Cardiac muscle cell (in vitro differentiated cells and primary cell): Measurements from ENCODE around the gene CACUL1. TPM values are rescaled to one million over a fixed set of nuclear protein-coding genes. Genes with fewer than 3 reads are reported as not detected.

ENCODE experiments used
- DNase-seq, 2 donors: peaks; one replicate each; pipeline versions ENCODE4 v3.0.0 to v3.0.0-alpha.2; 2010 to 2017; ENCODE audit warnings: low read depth in 1 of 2, low spot score in 1 of 2
- H3K27ac ChIP-seq: fragments of 200-600 bp; sonication (generic); 2 replicates; pipeline ENCODE4 v1.5.1; 2016
- H3K27me3 ChIP-seq: fragments of 200-600 bp; sonication (generic); 2 replicates; pipeline ENCODE4 v1.6.0; 2016; ENCODE audit warnings: control low read depth
- H3K36me3 ChIP-seq: fragments of 200-600 bp; sonication (generic); 2 replicates; pipeline ENCODE4 v1.5.1; 2016; ENCODE audit warnings: control low read depth
- H3K4me1 ChIP-seq: fragments of 200-600 bp; sonication (generic); 2 replicates; pipeline ENCODE4 v1.8.1; 2017; ENCODE audit warnings: low read depth, mild to moderate bottlenecking, mixed run types
- H3K4me3 ChIP-seq: fragments of 200-600 bp; sonication (generic); 2 replicates; pipeline ENCODE4 v1.5.1; 2016; ENCODE audit warnings: mild to moderate bottlenecking
- H3K9me3 ChIP-seq: fragments of 200-600 bp; sonication (generic); 2 replicates; pipeline ENCODE4 v1.5.1; 2017; ENCODE audit warnings: low read depth, mild to moderate bottlenecking, control low read depth
- CTCF ChIP-seq: IDR thresholded peaks from 2 replicates; pipeline ENCODE4 v1.5.1; 2012; ENCODE audit warnings: low read depth, mild to moderate bottlenecking, low read length
- polyA plus RNA-seq: library from polyadenylated mRNA; unstranded; fragments of >200 nt; fragmentation: Nextera tagmentation; extraction: Ambion mirVana; gene quantifications from 2 replicates; pipeline ENCODE4 v1.2.1, GENCODE V29; 2016
- total RNA-seq: library from RNA; depleted of rRNA; stranded (reverse); fragments of >200 nt; gene quantifications from 2 replicates; pipeline ENCODE4 v1.2.3, GENCODE V29; 2016

CACUL1 gene
- total and polyA plus RNA-seq, 2 experiments from 2014 or later: 35.6 to 40.5 TPM

DNA sequence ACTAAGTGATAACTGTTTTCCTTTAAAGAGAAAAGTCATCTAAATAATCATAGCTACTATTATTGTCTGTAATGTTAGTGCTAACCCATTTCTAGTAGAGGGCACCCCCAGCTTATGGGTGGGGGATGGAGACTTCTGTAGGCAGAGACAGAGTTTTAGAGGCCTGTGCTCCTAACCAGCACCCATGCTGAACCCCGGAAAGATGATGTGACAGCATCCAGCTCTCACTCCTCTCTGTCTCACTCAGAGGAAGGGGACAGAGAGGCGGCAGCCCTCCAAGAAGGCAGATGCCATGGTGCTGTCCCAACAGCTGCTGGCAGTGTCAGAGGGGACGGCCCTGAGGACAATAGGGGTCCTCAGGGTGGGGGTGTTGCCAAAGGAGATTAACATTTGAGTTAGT, 84.9 kb downstream of the CACUL1 start:
- H3K36me3 ChIP-seq: no peaks in the 10 kb centered on the region
- no peaks in the 10 kb centered on the region for H3K4me1 ChIP-seq
- H3K4me3 ChIP-seq: no peak overlapping the region
- no peaks in the 10 kb centered on the region for H3K9me3 ChIP-seq
- no peaks in the 10 kb centered on the region for H3K27me3 ChIP-seq
- no peak for TF ChIP-seq CTCF
- DNase-seq: no peak
- no peak overlapping the region for H3K27ac ChIP-seq

DNA sequence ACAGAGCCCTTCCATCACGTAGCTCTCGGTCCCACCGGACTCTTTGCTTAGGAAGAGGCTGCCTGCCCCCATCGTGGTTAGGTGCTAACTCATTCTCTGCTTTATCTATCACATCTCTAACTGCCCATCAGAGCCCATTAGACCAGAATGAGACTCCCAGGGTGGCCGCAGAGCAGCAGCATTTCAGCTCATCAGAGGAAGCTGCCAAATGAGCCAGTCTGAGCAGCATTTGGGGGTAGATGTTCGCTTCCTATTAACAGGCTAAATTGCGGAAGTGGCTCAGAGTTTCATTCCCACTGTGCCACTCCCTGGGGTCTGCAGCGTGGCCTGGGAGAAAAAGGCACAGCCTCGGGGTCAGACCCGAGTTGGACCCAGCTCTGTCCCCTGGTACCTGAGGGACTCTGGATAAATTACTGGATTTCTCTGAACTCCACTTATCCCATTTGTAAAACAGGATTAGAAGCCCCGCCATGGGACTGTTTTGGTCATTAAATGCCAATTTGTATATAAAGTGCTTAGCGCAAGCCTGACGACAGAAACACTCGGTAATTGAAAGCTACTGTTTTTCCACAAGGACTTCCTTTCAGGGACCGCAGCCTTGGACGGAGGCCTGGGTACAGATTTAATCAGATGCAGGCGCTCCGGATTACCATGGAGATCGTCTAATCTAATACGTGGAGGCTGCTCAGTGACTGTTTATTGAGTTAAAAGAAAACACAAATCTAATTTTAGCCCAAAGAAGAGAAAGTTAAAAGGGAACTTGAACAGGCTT, 85.6 kb downstream of the CACUL1 start:
- no peaks in the 10 kb centered on the region for H3K27me3 ChIP-seq
- H3K9me3 ChIP-seq: no peaks in the 10 kb centered on the region

DNA sequence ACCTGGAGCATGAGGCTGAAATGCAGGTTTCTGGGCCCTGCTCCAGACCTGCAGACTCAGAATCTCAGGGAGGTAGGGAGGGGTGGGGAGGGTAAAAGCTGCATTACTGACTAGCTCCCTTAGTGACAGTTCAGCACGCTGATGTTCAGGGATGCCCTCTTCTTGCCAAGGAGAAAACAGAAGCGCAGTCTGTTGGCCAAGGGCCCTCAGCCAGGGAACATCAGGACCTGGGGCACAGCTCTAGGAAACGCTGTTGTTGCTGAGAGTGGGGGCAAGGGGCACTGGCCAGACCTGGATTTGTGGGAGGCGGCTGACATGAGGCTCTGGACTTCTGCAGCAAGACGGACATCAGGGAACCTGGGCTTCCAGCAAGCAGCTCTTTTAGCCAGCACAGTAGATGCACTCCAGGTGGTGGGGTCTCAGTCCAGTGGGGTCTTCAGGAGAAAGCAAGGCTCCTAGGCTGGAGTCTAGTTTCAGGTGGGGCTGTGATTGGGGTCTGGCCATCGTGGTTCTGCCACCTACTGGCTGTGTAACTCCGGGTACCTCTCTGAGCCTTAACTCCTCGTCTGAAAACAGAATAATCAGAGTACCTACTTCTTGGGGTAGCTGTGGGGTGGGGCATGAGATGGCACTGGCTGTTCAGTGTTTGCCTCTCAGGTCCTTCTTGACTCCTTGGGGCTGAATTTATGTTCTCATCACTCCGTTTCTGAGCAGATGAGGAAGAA, 86.4 kb downstream of the CACUL1 start:
- H3K4me3 ChIP-seq: no peak overlapping the region
- DNase-seq: no peak
- no peaks in the 10 kb centered on the region for H3K27me3 ChIP-seq
- H3K9me3 ChIP-seq: no peaks in the 10 kb centered on the region
- H3K4me1 ChIP-seq: no peaks in the 10 kb centered on the region
- H3K36me3 ChIP-seq: no peaks in the 10 kb centered on the region
- no peak for TF ChIP-seq CTCF
- no peak overlapping the region for H3K27ac ChIP-seq

More for the DNA sequence above, 85.6 kb downstream of the CACUL1 start:
- TF ChIP-seq CTCF: no peak
- Histone ChIP-seq H3K4me3 (no peak overlapping the region), H3K27ac (no peak overlapping the region), H3K36me3 (no peaks in the 10 kb centered on the region), H3K4me1 (no peaks in the 10 kb centered on the region)
- peak in 1 of 2 donors; percentile 65 for DNase-seq

- no peak overlapping the region for H3K27ac ChIP-seq
- H3K4me1 ChIP-seq: no peaks in the 10 kb centered on the region
- no peak overlapping the region for H3K4me3 ChIP-seq
- H3K9me3 ChIP-seq: no peaks in the 10 kb centered on the region
- DNase-seq: no peak
- H3K36me3 ChIP-seq: no peaks in the 10 kb centered on the region
- no peaks in the 10 kb centered on the region for H3K27me3 ChIP-seq
- TF ChIP-seq CTCF: no peak
Observed at GRCh38 chr10:118667732-118668131, 87.0 kb downstream of the CACUL1 start.

DNA sequence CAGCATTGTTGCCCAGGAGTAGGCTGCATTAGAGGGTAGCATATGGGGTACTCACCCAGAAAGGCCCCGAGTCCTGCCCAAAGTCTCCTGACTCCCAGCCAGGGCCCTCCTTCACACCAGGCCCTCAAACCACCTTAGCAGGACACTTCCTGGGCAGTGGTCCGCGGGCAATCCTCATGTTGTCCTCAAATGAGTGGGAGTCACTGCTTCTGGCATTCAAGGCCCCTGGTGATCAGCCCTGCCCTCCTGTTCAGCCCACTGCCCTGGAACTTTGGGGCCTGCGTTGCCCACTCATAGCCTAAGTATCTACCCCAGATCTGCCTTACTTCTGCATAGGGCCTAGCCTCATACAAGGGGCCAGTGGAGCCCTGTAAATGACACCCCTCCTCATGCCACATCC, 88.4 kb downstream of the CACUL1 start:
- Histone ChIP-seq H3K4me1 (no peaks in the 10 kb centered on the region), H3K36me3 (no peaks in the 10 kb centered on the region), H3K9me3 (no peaks in the 10 kb centered on the region), H3K27ac (no peak overlapping the region), H3K4me3 (no peak overlapping the region), H3K27me3 (no peaks in the 10 kb centered on the region)
- TF ChIP-seq CTCF: no peak
- no peak for DNase-seq
